Fibroblast of mammary gland (primary cell): ENCODE data around the gene ASXL1.

ENCODE experiments used
- DNase-seq: peaks from one replicate; pipeline ENCODE4 v3.0.0-alpha.2; 2010; ENCODE audit warnings: low read depth
- H3K4me3 ChIP-seq: 2 replicates; pipeline ENCODE4 v1.5.1; 2011; ENCODE audit warnings: low read depth, mild to moderate bottlenecking, low read length, moderate library complexity; ENCODE audit not compliant: control insufficient read depth
- CTCF ChIP-seq: conservative IDR thresholded peaks from 2 replicates; pipeline ENCODE4 v1.5.1; 2011; ENCODE audit warnings: low read depth, low read length, inconsistent platforms; ENCODE audit not compliant: control insufficient read depth, insufficient read depth

The ASXL1 gene

GRCh38 chr20:32449057-32449889 is 91.1 kb downstream of the ASXL1 start:
- TF ChIP-seq CTCF: no peak
- no peak for DNase-seq
- H3K4me3 ChIP-seq: no peak overlapping the region

- no peak for DNase-seq
- no peak for TF ChIP-seq CTCF
- no peak overlapping the region for H3K4me3 ChIP-seq
Observed at GRCh38 chr20:32449890-32450401, 91.8 kb downstream of the ASXL1 start.

- no peak overlapping the region for H3K4me3 ChIP-seq
- TF ChIP-seq CTCF: no peak
- DNase-seq: no peak
Observed at GRCh38 chr20:32450484-32451061, 92.4 kb downstream of the ASXL1 start.

- no peak for TF ChIP-seq CTCF
- no peak for DNase-seq
- H3K4me3 ChIP-seq: no peak overlapping the region
Observed at GRCh38 chr20:32451340-32451681, 93.2 kb downstream of the ASXL1 start.

- DNase-seq: no peak
- no peak for TF ChIP-seq CTCF
- H3K4me3 ChIP-seq: no peak overlapping the region
Observed at GRCh38 chr20:32451682-32452461, 93.7 kb downstream of the ASXL1 start.

GRCh38 chr20:32452776-32453466 is 94.8 kb downstream of the ASXL1 start:
- H3K4me3 ChIP-seq: no peak overlapping the region
- no peak for TF ChIP-seq CTCF
- no peak for DNase-seq
